SK-N-MC (cell line): ENCODE measurements around the gene HDHD5.

Source experiments
- EZH2 ChIP-seq: fragments of 200-600 bp; sonication (generic); IDR thresholded peaks from one replicate; pipeline ENCODE4 v1.6.1; 2017; ENCODE audit warnings: antibody characterized with exemption
- FOXP2 ChIP-seq: optimal IDR thresholded peaks from 2 replicates; pipeline ENCODE3; 2011; ENCODE audit warnings: mild to moderate bottlenecking, moderate library complexity; ENCODE audit not compliant: insufficient read depth; ENCODE audit errors: extremely low read length, control extremely low read depth
- POLR2AphosphoS5 ChIP-seq: IDR thresholded peaks from 2 replicates; pipeline ENCODE4 v1.6.1; 2012; ENCODE audit warnings: mild to moderate bottlenecking, low read depth, low read length, borderline replicate concordance

DNA sequence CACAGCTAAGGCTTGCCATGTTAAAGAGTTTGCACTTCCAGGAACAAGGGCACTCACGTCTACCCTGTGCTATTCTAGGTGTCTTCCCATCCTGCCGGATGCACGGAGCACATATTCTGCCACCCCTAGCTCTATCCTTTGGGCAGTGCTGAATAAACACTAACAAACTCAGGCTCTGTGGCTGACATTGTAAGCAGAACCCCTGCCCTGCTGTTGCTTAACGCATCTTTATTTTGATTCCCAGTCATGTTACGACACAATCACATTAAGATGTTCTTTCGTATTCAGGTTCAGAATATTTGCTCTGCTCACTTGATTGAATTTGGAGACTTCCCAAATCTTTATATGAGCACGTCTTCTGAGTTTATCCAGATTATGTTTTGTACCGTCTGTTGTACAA lies 3.7 kb upstream of the HDHD5 start:
- TF ChIP-seq POLR2AphosphoS5 (no peak), EZH2 (no peak), FOXP2 (no peak)
